Peyer's patch (tissue), 4 donors: Measurements from ENCODE around the gene EPB41L4B. TPM values are rescaled to one million over a fixed set of nuclear protein-coding genes. Genes with fewer than 3 reads are reported as not detected.
"Not testable (repeated sequence)": the region's sequence is repeated elsewhere in the genome, so short reads cannot be mapped to it uniquely, and the experiment has no call there.

Source experiments
- DNase-seq, 3 donors: peaks; one replicate each; pipeline ENCODE4 v3.0.0-alpha.2; 2017 to 2019
- H3K27ac ChIP-seq, 4 donors: fragments of 200-600 bp; sonication (generic); one replicate each; pipeline ENCODE4 v1.5.1; 2016 to 2019
- H3K27me3 ChIP-seq, 2 donors: fragments of 200-600 bp; sonication (generic); one replicate each; pipeline ENCODE4 v1.5.1; 2019
- H3K36me3 ChIP-seq, 3 donors: fragments of 200-600 bp; sonication (generic); one replicate each; pipeline ENCODE4 v1.5.1; 2016 to 2019
- H3K4me1 ChIP-seq, 4 donors: fragments of 200-600 bp; sonication (generic); one replicate each; pipeline ENCODE4 v1.5.1; 2016 to 2019
- H3K4me3 ChIP-seq, 4 donors: fragments of 200-600 bp; sonication (generic); 1 replicate in 3 of 4; 2 replicates in 1 of 4; pipeline ENCODE4 v1.5.1; 2016 to 2019; ENCODE audit warnings: mild to moderate bottlenecking in 1 of 4
- H3K9me3 ChIP-seq, 4 donors: fragments of 200-600 bp; sonication (generic); one replicate each; pipeline ENCODE4 v1.5.1; 2016 to 2019; ENCODE audit warnings: mild to moderate bottlenecking in 1 of 4
- POLR2A ChIP-seq, 2 donors: fragments of 450-650 bp; IDR thresholded peaks; one replicate each; pipeline ENCODE4 v1.5.1; 2017; ENCODE audit warnings: antibody characterized with exemption in 2 of 2, mild to moderate bottlenecking in 2 of 2, moderate library complexity in 2 of 2
- small RNA-seq, 2 donors: library from RNA; depleted of rRNA; stranded (forward); fragments of <200 nt; gene quantifications; one replicate each; pipeline ENCODE3, GENCODE V24; 2016
- total RNA-seq, 4 donors: library from RNA; depleted of rRNA; stranded (reverse); fragments of >200 nt; gene quantifications; one replicate each; pipeline ENCODE4 v1.1.0, GENCODE V29; 2016
- TF ChIP-seq, protein P1 (sequence below), 6 experiments: fragments of 450-650 bp in 4 of 6; fragments of 200-600 bp in 2 of 6; sonication (generic) in 1 of 6; IDR thresholded peaks; one replicate each; pipeline ENCODE4 v1.5.1; 2017 to 2019; ENCODE audit warnings: antibody characterized with exemption in 6 of 6, mild to moderate bottlenecking in 3 of 6, moderate library complexity in 1 of 6

Gene EPB41L4B
- total RNA-seq, 4 donors from 2014 or later, result 20.6 to 135 (median 78.2) TPM

DNA sequence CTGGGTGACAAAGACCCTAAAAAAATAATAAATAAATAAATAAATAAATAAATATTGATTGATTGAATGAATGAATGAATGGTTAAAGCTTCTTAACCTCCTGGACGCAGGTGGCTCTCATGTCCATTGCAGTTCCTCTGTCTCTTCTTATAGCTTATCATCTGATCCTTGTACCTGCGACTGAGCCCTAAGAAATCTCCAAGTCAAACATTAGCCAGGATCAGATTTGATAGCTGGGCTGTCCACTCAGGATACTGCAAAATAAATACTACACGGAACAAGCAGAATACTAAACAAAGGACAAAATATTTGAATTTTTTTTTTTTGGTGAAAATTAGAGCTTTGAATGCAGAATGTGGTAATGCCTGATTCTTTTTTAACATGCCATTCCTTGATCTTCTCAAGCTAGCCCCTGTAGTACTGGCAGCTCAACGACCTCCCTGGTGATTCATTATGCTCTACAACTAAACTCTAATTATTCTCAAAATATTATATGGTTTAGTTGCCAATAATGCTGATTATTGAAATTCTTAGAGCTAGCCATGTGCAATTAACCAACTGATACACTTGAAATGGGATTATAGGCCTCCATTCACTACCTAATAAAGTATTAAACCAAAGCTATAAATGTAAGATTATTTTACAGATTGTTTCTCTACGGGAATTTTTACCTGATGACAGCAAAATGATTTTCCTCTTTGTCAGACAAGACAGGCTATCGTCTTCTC, 191.2 kb downstream of the EPB41L4B start:
- Histone ChIP-seq H3K4me3 (no peak overlapping the region), H3K9me3 (no peaks in the 10 kb centered on the region), H3K27ac (peak overlapping the region in 1 of 4 donors; percentile 33), H3K27me3 (no peaks in the 10 kb centered on the region), H3K4me1 (peaks cover 0 to 14% (median 0%) of the 10 kb centered on the region in 4 donors), H3K36me3 (no peaks in the 10 kb centered on the region)
- TF ChIP-seq, protein P1, sequence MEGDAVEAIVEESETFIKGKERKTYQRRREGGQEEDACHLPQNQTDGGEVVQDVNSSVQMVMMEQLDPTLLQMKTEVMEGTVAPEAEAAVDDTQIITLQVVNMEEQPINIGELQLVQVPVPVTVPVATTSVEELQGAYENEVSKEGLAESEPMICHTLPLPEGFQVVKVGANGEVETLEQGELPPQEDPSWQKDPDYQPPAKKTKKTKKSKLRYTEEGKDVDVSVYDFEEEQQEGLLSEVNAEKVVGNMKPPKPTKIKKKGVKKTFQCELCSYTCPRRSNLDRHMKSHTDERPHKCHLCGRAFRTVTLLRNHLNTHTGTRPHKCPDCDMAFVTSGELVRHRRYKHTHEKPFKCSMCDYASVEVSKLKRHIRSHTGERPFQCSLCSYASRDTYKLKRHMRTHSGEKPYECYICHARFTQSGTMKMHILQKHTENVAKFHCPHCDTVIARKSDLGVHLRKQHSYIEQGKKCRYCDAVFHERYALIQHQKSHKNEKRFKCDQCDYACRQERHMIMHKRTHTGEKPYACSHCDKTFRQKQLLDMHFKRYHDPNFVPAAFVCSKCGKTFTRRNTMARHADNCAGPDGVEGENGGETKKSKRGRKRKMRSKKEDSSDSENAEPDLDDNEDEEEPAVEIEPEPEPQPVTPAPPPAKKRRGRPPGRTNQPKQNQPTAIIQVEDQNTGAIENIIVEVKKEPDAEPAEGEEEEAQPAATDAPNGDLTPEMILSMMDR (IDR thresholded peaks at IDR 0.05), result no peak
- TF ChIP-seq POLR2A (IDR thresholded peaks at IDR 0.05), result no peak
- DNase-seq, result no peak

DNA sequence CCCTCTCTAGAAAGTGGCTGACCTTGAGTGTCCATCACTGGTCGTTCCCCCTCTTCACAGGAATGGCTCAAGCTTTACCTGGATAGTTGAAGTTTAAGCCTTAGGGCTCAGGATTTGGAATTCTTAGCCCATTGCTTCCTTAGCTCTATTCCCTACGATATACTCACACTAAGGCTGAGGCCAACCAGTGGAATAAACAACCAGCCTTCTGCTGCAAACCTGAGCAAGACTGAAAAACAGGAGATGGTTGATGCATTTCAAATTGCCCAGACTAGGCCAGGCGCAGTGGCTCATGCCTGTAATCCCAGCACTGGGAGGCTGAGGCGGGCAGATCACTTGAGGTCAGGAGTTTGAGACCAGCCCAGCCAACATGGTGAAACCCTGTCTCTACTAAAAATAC, 194.2 kb downstream of the EPB41L4B start:
- not testable (repeated sequence) for DNase-seq

DNA sequence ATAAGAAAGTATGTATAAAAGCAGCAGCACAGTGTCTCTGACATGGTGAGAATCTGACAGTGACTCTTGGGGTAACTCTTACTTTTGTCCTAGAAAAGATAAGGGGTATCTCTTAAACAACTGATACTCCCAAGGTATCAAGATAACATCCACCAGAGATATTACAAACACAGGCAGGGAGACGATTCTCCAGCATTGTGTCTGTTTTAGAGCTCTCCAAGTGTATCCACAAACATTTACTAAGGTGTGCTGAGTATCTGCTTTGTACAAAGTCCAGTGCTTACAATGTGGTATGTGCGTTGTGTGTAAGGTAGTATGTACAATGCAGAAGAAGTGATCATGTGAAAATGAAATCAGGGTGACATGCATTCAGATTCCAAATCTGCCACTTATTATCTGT, 196.7 kb downstream of the EPB41L4B start:
- no peaks in the 10 kb centered on the region for H3K27me3 ChIP-seq
- H3K4me1 ChIP-seq, result peaks cover 0 to 10% (median 1%) of the 10 kb centered on the region in 4 donors
- no peak for DNase-seq
- no peaks in the 10 kb centered on the region for H3K36me3 ChIP-seq
- H3K27ac ChIP-seq, result no peak overlapping the region
- H3K9me3 ChIP-seq, result no peaks in the 10 kb centered on the region
- TF ChIP-seq POLR2A (IDR thresholded peaks at IDR 0.05), result no peak
- TF ChIP-seq, protein P1 (IDR thresholded peaks at IDR 0.05), result no peak
- no peak overlapping the region for H3K4me3 ChIP-seq

More for the DNA sequence above, 194.2 kb downstream of the EPB41L4B start:
- H3K36me3 ChIP-seq, H3K27ac ChIP-seq, H3K9me3 ChIP-seq, H3K27me3 ChIP-seq, H3K4me1 ChIP-seq, H3K4me3 ChIP-seq: not testable (repeated sequence)

DNA sequence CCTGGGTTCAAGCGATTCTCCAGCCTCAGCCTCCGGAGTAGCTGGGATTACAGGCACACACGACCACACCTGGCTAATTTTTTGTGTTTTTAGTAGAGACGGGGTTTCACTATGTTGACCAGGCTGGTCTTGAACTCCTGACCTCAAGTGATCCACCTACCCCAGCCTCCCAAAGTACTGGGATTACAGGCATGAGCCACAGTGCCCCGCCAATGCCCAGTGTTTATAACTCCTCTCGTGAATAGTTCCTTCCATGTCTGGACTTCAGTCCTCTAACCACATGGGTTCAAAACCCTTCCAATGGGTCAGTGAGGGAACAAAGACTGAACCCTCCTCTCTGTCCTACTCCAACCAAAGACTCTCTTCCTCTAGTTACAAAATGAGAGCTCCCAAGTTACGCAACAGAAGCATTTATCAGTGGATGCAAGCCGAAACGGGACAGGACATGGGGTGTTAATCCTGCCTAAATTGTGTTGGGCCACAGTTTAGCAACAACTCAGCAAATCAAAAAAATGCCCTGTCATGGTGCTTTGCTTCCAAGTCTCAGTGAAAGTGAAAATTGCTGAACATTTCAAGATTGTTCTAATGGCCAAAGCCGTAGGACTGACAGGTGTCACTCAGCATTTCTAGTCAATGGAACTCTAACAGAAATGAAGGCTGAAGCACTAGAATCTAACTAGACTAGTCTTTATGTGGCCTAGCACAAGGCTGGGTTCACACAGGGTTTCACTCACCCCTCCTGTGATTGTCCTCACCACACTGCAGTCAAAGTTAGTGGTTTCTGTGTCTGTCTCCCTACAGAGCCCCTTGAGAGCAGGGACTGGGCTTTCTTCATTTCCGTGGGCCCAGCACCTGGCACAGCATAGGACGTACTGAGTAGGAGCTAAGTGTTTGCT, 197.9 kb downstream of the EPB41L4B start:
- no peak overlapping the region for H3K4me3 ChIP-seq
- no peaks in the 10 kb centered on the region for H3K9me3 ChIP-seq
- TF ChIP-seq, protein P1 (IDR thresholded peaks at IDR 0.05), result no peak
- TF ChIP-seq POLR2A (IDR thresholded peaks at IDR 0.05), result no peak
- no peak overlapping the region for H3K27ac ChIP-seq
- no peaks in the 10 kb centered on the region for H3K36me3 ChIP-seq
- no peak for DNase-seq
- H3K27me3 ChIP-seq, result no peaks in the 10 kb centered on the region
- peaks cover 0 to 14% (median 6%) of the 10 kb centered on the region in 4 donors for H3K4me1 ChIP-seq

Small RNA genes within 50 kb of the gene (small RNA-seq; reads per million reads assigned to genes)
- gene RF00019, result 0 reads per million in 2 donors
- gene RNU6-984P, result 0 reads per million in 2 donors

Other genes starting within 250 kb of the EPB41L4B start
- 10 to 100 TPM; 14.0 to 78.8 (median 68.3) TPM for gene TMEM245, start 201.1 kb downstream of the EPB41L4B start, total RNA-seq
- gene FRRS1L, start 153.8 kb downstream of the EPB41L4B start, total RNA-seq, result 1 to 10 TPM in 2 of 4 donors, under 1 TPM in 2; 0.80 to 3.8 (median 1.9) TPM
- gene PTPN3, start 177.2 kb upstream of the EPB41L4B start, total RNA-seq, result 10 to 100 TPM; 17.3 to 53.6 (median 37.4) TPM